GM19193 (cell line): Measurements from ENCODE around the gene PCSK7.

ENCODE experiments used
- POLR2A ChIP-seq: IDR thresholded peaks from 4 replicates; pipeline ENCODE4 v1.6.1; 2011; ENCODE audit not compliant: insufficient read depth, insufficient read length; ENCODE audit errors: extremely low read depth

The PCSK7 gene

DNA sequence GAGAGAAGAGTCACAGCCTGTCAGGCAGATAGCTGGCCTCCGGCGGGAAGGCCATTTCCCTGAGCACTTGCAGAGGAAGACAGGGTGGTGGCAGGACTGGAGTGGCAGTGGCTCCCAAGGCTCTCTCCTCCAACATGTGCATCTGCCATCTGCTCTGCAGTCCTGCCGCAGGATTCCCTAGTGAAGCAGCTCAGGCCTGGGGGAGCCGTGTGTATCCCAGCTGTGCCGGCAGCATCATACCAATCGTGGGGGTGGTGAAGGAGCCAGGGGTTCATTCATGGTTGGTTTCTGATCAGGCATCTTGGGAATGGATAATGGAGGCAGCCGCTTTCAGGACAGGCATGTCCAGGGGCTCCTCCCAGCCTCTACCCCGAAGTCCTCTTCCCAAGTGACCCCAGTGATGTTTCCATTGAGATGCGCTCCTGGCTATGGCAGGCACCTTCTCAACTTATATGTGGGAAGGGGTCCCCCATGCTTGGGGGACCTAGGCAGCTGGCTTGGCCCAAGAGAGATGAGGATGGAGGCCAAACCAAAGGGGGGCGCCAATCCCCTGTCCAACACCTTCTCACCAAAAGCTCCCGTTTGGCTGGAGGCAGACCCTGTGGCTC lies 26.6 kb downstream of the PCSK7 start:
- TF ChIP-seq POLR2A: no peak

DNA sequence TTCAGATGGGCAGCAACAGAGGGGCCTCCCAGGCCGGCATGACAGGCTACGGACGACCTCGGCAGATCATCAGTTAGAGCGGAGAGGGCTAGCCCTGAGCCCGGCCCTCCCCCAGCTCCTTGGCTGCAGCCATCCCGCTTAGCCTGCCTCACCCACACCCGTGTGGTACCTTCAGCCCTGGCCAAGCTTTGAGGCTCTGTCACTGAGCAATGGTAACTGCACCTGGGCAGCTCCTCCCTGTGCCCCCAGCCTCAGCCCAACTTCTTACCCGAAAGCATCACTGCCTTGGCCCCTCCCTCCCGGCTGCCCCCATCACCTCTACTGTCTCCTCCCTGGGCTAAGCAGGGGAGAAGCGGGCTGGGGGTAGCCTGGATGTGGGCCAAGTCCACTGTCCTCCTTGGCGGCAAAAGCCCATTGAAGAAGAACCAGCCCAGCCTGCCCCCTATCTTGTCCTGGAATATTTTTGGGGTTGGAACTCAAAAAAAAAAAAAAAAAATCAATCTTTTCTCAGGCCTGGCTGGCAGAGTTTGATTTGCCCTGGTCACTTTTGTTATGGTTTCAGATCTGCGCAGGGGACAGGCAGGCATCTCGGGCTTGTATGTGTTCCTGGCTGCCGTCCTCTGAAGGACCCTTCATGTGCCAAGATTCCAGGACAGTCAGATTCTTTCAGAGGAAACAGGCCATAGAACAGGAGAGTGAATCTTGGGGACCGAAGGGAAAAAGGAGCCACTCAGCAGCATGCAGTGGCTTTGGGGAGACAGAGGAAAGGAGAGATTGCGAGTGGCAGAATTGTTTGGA lies 27.4 kb downstream of the PCSK7 start:
- no peak for TF ChIP-seq POLR2A

DNA sequence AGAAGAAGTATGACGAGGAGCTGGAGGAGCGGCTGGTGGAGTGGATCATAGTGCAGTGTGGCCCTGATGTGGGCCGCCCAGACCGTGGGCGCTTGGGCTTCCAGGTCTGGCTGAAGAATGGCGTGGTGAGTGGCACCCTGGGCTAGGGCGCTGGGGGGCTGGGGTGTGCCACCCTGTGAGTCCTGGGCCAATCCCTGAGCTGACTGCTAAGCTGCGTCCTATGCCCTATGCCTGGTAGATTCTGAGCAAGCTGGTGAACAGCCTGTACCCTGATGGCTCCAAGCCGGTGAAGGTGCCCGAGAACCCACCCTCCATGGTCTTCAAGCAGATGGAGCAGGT lies 28.8 kb downstream of the PCSK7 start:
- no peak for TF ChIP-seq POLR2A

DNA sequence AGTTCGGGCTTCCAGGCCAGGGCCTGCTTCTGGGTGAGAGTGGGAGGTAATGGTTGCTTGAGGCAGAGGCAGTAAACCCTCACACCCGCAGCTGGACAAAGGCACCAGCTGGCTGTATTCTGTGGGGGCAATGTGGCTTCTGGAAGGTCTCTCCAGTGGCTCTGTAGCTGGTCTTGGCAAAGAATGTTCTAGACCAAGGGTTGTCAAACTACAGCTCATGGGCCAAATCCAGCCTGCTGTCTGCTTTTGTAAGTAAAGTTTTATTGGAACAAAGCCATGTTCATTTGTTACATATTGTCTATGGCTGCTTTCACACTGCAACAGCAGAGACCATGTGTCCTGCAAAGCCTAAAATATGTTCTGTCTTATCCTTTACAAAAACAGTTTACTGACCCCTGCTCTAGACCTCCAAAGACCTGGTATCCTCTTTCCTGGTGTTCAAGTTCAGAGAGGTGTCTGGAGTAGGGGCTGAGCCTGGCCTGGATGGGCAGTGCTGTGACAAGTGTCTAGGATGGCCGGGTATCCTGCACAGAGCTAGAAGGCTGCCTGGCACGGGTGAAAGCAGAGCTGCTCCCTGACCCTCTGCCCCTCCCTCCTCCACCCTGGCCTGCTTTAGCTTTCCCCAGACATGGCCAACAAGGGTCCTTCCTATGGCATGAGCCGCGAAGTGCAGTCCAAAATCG lies 29.3 kb downstream of the PCSK7 start:
- no peak for TF ChIP-seq POLR2A

DNA sequence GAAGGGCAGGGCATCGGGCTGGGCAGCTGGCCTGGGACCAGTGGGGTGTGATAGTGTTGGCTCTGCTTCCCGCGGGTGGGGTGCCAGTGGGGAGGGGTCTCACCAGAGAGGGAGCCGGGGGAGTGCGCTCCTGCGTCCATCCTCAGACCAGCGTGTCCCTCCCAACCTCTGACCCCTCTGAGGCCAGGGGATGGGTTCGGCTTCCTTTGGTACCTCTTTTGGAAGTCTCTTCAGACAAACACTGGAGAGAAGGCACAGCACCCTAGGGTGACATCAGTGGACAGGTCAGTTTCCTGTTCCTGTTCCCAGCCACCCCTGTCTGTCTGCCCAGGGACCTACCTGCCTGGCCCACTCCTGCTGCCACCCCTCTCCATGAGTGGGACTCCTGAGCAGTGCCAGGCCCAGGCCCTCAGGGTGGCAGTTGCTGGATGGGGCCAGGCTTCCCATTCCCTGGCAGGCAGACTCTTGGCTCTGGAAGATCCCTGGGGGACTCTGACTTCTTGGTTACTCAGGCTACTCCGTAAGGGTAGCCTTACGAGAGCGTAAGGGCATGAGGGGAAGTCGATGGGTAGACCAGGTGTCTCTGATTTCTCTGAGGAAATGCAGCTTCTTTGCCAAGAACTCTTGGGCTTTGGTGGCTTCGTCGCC lies 30.1 kb downstream of the PCSK7 start:
- no peak for TF ChIP-seq POLR2A

DNA sequence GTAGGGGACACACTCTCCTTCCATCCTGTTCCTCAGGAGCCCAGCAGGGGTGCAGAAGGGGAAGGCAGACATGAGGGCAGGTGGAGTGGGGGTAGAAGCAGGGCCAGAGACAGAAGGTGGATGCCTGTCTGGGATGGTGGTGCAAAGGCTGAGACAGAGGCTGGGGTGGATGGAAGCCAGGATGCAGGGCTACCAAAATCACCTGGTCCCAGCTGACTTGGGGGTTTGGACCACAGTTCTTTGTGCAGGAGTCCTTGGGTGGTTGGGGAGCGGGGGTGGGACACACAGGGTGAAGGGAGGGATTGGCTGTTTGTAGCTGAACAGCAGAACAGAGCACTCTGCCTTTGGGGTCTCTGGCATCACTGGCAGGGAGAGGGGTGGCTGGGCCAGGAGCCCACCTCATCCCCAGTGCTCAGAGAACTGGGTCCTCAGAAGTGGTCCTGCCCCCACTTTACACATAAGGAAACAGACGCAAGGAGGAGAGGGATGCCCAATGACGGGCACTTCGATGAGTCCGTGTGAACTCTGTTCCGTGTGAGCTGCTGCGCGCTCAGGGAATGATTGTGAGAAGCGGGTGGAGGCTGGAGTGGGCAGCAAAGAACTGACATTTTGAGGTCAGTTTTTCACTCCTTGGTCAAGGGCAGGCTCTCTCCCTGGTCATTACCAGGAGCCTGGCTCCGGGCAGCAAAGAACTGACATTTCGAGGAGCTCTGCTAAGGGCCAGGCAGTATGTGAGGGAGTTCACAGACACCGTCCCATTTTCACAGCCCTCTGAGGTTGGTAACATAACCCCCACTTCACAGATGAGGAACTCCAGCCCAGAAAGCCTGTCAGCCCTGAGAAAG lies 30.8 kb downstream of the PCSK7 start:
- TF ChIP-seq POLR2A: no peak

DNA sequence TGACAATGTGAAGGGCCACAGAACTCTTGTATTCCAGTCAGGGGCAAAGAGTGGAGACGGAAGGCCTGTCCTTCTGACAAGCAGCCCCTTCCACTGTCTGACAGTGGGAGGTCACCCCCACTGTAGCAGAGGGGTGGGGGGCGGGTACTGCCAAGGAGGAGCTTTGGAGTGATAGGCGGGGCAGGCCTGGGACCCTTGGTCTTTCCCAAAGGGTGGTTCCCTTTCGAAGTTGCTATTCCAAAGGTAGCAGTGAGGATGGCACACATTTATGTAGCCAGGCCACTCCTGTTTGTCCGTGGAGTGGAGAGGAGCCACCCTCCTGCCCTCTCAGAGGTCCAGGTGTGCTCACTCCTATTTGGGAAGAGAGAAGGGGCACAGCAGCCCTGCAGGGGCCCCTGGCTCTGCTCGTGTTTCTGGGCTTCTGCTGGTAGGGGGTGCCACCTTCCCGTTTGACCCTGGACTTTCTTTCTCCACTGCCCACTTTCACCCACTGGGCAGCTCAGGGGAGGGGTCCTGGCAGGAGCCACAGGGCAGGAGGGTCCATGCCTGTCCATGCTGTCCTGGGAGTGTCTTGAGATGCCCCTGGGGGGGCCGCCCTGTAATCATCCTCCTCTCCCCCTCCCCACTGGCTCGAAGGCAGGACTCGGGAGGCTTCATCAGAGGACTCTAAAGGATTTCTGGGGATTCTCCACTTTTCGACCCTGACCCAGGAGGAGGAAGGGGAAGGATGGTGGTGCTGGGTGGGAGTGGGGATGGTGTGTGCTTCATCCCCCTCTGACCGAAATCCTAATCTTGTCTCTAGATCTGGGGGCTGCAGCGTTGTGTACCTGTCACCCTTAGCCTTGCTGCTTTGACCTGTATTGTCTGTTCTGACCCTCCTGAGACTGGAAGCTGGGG lies 31.7 kb downstream of the PCSK7 start:
- peak; percentile 10 for TF ChIP-seq POLR2A

DNA sequence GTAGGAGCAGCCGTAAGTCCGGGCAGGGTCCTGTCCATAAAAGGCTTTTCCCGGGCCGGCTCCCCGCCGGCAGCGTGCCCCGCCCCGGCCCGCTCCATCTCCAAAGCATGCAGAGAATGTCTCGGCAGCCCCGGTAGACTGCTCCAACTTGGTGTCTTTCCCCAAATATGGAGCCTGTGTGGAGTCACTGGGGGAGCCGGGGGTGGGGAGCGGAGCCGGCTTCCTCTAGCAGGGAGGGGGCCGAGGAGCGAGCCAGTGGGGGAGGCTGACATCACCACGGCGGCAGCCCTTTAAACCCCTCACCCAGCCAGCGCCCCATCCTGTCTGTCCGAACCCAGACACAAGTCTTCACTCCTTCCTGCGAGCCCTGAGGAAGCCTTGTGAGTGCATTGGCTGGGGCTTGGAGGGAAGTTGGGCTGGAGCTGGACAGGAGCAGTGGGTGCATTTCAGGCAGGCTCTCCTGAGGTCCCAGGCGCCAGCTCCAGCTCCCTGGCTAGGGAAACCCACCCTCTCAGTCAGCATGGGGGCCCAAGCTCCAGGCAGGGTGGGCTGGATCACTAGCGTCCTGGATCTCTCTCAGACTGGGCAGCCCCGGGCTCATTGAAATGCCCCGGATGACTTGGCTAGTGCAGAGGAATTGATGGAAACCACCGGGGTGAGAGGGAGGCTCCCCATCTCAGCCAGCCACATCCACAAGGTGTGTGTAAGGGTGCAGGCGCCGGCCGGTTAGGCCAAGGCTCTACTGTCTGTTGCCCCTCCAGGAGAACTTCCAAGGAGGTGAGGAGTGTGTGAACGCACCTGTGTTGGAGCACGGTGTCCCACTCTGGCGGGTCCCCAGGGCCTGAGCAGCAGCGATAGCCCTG lies 32.6 kb downstream of the PCSK7 start, which contains the start of gene TAGLN:
TSS of gene TAGLN (plus strand) at position 318 of the 863 bp plus-strand sequence. CDS start 3,644 bp downstream, outside the sequence.
- TF ChIP-seq POLR2A: peak; percentile 8

DNA sequence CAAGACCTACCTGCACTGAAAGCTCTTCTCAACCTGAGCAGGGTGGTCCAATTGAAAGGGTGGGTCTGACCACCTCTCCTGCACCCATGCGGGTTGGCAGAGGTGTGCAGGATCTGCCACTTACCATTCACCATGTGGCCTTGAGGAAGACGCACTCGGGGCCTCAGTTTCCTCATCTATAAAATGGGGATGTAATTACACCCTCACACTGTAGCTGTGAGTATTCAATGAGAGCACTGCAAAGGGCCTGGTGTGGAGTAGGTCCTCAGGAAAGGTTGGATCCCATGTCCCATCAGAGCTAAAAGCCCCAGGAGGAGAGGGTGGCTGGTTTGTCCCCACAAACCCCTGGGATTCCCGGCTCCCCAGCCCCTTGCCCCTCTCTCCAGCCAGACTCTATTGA lies 33.3 kb downstream of the PCSK7 start:
- TF ChIP-seq POLR2A: no peak

DNA sequence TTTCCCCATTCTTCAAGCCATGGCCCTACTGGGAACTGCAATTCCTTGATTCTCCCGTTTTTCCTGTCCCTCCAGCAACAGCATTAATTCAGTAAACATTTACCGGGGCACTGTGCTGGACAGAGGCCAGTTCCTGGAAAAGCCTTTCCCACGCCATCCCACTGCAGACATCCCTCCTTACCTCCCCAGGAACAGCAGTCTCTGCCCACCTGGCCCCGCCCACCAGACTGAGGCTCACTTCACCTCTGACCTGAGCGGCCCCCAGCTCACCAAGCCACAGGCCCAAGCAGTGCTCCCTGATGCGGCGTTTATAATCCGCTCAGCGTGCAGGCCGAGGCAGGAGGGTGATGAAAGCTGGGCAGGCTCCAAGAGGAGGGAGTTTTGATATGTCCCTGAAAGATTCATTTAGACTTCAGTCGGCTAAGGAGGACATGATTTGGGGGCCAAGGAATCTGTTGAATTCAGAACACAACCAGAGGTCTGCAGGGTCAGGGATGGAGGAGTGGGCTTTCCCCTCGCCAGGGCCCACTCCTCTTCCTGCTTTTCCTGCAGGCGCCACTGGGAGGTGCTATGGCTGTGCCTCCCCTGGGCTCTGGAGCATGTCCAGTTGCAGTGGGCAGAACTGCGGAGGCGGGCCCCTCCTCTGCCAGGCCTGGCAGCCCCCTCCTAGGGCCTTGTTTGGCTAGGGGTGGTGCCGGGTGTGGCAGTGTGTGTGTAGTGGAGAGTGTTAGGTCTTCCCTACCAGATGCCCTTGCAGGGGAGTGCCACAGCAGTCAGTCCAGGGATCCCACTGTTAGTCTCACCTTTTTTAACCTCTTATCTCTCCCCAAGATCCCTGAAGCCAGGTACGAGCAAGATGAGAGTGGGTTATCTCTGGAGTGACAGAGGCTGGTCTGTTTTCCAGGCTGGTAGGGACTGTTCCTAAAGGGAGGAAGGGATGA lies 34.1 kb downstream of the PCSK7 start:
- TF ChIP-seq POLR2A: no peak

DNA sequence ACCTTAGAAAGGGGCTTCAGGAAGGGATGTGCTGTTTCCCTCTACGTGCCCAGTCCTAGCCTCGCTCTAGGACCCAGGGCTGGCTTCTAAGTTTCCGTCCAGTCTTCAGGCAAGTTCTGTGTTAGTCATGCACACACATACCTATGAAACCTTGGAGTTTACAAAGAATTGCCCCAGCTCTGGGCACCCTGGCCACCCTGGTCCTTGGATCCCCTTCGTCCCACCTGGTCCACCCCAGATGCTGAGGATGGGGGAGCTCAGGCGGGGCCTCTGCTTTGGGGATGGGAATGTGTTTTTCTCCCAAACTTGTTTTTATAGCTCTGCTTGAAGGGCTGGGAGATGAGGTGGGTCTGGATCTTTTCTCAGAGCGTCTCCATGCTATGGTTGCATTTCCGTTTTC lies 34.9 kb downstream of the PCSK7 start:
- no peak for TF ChIP-seq POLR2A

DNA sequence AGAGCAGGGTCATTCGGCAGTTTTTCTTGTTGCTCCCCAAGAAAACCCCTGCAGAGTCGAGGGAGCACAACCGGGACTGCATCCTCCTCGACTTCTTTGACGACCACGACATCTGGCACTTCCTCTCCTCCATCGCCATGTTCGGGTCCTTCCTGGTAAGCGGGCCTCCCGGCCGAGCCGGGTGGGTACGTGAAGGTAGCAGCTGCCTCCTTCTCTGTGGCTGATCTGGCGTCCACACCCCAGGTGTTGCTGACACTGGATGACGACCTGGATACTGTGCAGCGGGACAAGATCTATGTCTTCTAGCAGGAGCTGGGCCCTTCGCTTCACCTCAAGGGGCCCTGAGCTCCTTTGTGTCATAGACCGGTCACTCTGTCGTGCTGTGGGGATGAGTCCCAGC lies 36.1 kb downstream of the PCSK7 start:
- TF ChIP-seq POLR2A: no peak

DNA sequence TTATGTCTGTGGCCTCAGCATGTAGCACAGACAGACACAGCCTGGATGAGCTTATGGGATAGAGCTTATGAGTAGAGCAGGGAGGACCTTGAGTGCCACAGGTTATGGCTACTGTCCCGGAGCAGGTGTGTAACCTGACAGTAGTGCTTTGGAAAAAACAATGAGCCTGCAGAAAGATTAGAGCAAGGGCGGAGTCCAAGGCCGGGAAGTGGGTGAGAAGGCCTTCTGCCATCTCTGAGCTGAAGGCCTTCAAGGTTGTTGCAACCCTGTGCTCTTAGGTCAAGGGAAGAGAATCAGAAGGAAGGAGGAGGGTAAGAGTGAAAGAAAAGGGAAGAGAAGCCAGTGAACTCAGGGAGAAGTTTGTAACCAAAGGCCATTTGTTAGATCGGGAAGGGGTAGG lies 36.6 kb downstream of the PCSK7 start:
- no peak for TF ChIP-seq POLR2A
